Fibroblast of villous mesenchyme (primary cell): ENCODE measurements around the gene CYP3A4. TPM values are rescaled to one million over a fixed set of nuclear protein-coding genes. Genes with fewer than 3 reads are reported as not detected.
A peak's percentile ranks its signal among the peaks of the same experiment; 100 is the strongest.
"Not testable (repeated sequence)": the region's sequence is repeated elsewhere in the genome, so short reads cannot be mapped to it uniquely, and the experiment has no call there.

Source experiments
- DNase-seq: peaks from one replicate; pipeline ENCODE4 v3.0.0-alpha.2; 2010; ENCODE audit warnings: low read depth
- H3K4me3 ChIP-seq: 2 replicates; pipeline ENCODE4 v1.5.1; 2011; ENCODE audit warnings: low read depth, mild to moderate bottlenecking, low read length
- CTCF ChIP-seq: IDR thresholded peaks from 2 replicates; pipeline ENCODE4 v1.5.1; 2012; ENCODE audit warnings: low read depth, mild to moderate bottlenecking, low read length; ENCODE audit not compliant: insufficient read depth
- total RNA-seq: library from RNA; depleted of rRNA; stranded (reverse); fragments of >200 nt; gene quantifications from 2 replicates; pipeline ENCODE4 v1.2.3, GENCODE V29; 2012

CYP3A4 gene
- total RNA-seq, 1 donor = not detected

DNA sequence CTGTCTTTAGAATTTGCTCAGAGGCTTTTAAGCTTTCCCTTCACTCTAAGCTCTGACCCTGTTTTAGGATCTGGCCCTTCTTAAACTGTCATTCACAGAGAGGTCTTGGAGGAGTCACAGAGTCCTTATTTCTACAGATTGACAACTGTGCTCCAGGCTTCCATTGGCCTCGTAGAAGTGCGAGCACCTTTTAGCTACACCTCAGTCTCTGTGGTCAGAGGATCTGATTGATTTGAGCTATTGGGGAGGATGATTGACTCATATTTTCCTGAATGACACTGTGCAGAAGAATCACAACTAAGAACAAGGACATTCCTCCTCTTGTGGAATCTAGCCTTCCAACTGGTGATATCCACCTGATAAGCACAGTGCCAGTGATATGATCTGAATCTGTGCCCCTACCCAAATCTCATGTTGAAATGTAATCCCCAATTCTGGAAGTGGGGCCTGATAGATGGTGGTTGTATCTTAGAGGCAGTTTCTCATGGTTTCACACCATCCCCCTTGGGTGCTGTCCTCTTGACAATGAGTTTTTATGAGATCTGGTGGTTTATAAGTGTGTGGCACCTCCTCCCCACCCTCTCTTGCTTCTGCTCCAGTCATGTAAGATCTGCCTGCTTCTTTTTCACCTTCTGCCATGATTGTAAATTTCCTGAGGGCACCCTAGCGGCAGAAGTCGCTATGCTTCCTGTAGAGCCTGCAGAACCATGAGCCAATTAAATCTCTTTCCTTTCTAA lies 52.2 kb downstream of the CYP3A4 start:
- no peak for DNase-seq
- no peak overlapping the region for H3K4me3 ChIP-seq
- no peak for TF ChIP-seq CTCF

GRCh38 chr7:99730992-99731391 lies 53.0 kb downstream of the CYP3A4 start:
- no peak for TF ChIP-seq CTCF
- no peak for DNase-seq
- H3K4me3 ChIP-seq = no peak overlapping the region

- no peak for TF ChIP-seq CTCF
- no peak overlapping the region for H3K4me3 ChIP-seq
- no peak for DNase-seq
Measured at GRCh38 chr7:99730238-99730810, 53.7 kb downstream of the CYP3A4 start.

GRCh38 chr7:99729486-99730237 lies 54.3 kb downstream of the CYP3A4 start:
- peak; percentile 58 for DNase-seq
- no peak for TF ChIP-seq CTCF
- no peak overlapping the region for H3K4me3 ChIP-seq

- DNase-seq = no peak
- no peak for TF ChIP-seq CTCF
- no peak overlapping the region for H3K4me3 ChIP-seq
Measured at GRCh38 chr7:99728615-99729014, 55.4 kb downstream of the CYP3A4 start.

- not testable (repeated sequence) for DNase-seq, H3K4me3 ChIP-seq
Measured at GRCh38 chr7:99723201-99723600, 60.8 kb downstream of the CYP3A4 start.
